ENCODE results near the gene SLC26A2.

The SLC26A2 gene

DNA sequence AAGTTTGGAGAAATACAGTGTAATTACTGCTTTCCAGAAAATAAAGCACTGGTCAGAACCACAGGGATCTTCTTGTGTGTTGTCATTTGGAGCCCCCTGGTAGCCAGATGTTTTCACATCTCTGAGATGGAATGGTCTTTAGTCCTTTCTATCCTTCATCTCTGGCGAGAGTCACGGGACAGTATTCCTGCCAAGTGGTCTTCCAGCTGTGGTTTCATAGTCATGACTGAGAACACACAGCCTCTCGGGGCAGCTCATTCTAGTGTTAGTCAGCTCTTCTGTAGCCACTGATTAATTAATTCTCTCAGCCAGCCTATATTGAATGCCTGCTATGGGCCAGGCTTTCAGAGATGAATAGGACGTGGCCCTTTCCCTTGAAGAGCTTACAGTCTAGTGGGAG lies 74.1 kb downstream of the SLC26A2 start:
- no peaks in the 10 kb centered on the region for H3K4me1 ChIP-seq (ENCODE audit: insufficient read depth, insufficient read length)
- H3K36me3 ChIP-seq (ENCODE audit: insufficient read depth, insufficient read length, low read length), result peaks cover 93% of the 10 kb centered on the region
- TF ChIP-seq ZNF274 (IDR thresholded peaks at IDR 0.05; ENCODE audit: low read depth, low read length) (no peak), SUZ12 (IDR thresholded peaks at IDR 0.05; ENCODE audit: extremely low read depth, insufficient read depth, insufficient read length) (no peak), YY1 (IDR thresholded peaks at IDR 0.05; ENCODE audit: insufficient read depth, insufficient read length) (no peak)
- no peak for DNase-seq (ENCODE audit: low read depth, low spot score)
- H3K4me3 ChIP-seq (ENCODE audit: insufficient read length, low read depth), result no peak overlapping the region
- no peaks in the 10 kb centered on the region for H3K27me3 ChIP-seq (ENCODE audit: insufficient read depth, insufficient read length)
- H3K9me3 ChIP-seq (ENCODE audit: insufficient read depth, low read length), result no peaks in the 10 kb centered on the region
- no peak overlapping the region for H3K9ac ChIP-seq (ENCODE audit: insufficient read length, low read depth)

GRCh38 chr5:150035139-150035895 lies 74.8 kb downstream of the SLC26A2 start:
- no peak for TF ChIP-seq YY1 (IDR thresholded peaks at IDR 0.05; ENCODE audit: insufficient read depth, insufficient read length)
- no peak for TF ChIP-seq ZNF274 (IDR thresholded peaks at IDR 0.05; ENCODE audit: low read depth, low read length)
- no peak for TF ChIP-seq SUZ12 (IDR thresholded peaks at IDR 0.05; ENCODE audit: extremely low read depth, insufficient read depth, insufficient read length)
- peaks cover 93% of the 10 kb centered on the region for H3K36me3 ChIP-seq (ENCODE audit: insufficient read depth, insufficient read length, low read length)
- DNase-seq (ENCODE audit: low read depth, low spot score), result no peak
- H3K27me3 ChIP-seq (ENCODE audit: insufficient read depth, insufficient read length), result no peaks in the 10 kb centered on the region
- H3K9ac ChIP-seq (ENCODE audit: insufficient read length, low read depth), result no peak overlapping the region
- H3K4me3 ChIP-seq (ENCODE audit: insufficient read length, low read depth), result no peak overlapping the region
- H3K4me1 ChIP-seq (ENCODE audit: insufficient read depth, insufficient read length), result no peaks in the 10 kb centered on the region
- no peaks in the 10 kb centered on the region for H3K9me3 ChIP-seq (ENCODE audit: insufficient read depth, low read length)

GRCh38 chr5:150036513-150036912 lies 76.0 kb downstream of the SLC26A2 start:
- Histone ChIP-seq H3K4me1 (ENCODE audit: insufficient read depth, insufficient read length) (no peaks in the 10 kb centered on the region), H3K27me3 (ENCODE audit: insufficient read depth, insufficient read length) (no peaks in the 10 kb centered on the region), H3K4me3 (ENCODE audit: insufficient read length, low read depth) (no peak overlapping the region), H3K9me3 (ENCODE audit: insufficient read depth, low read length) (no peaks in the 10 kb centered on the region), H3K9ac (ENCODE audit: insufficient read length, low read depth) (no peak overlapping the region), H3K36me3 (ENCODE audit: insufficient read depth, insufficient read length, low read length) (peaks cover 93% of the 10 kb centered on the region)
- TF ChIP-seq YY1 (IDR thresholded peaks at IDR 0.05; ENCODE audit: insufficient read depth, insufficient read length) (no peak), SUZ12 (IDR thresholded peaks at IDR 0.05; ENCODE audit: extremely low read depth, insufficient read depth, insufficient read length) (no peak), ZNF274 (IDR thresholded peaks at IDR 0.05; ENCODE audit: low read depth, low read length) (no peak)
- DNase-seq (ENCODE audit: low read depth, low spot score), result no peak
